Umbilical cord (tissue), 2 donors: Measurements from ENCODE around the gene DENND2C. TPM values are rescaled to one million over a fixed set of nuclear protein-coding genes. Genes with fewer than 3 reads are reported as not detected.

Source experiments
- DNase-seq: peaks from one replicate; pipeline ENCODE4 v3.0.0-alpha.2; 2015; ENCODE audit warnings: low spot score
- total RNA-seq: library from RNA; depleted of rRNA; stranded (reverse); fragments of >200 nt; gene quantifications from one replicate; pipeline ENCODE4 v1.2.3, GENCODE V29; 2014; ENCODE audit warnings: low replicate concordance; ENCODE audit not compliant: insufficient read depth

The DENND2C gene
- total RNA-seq, 1 donor from 2014 or later = 10.8 TPM

DNA sequence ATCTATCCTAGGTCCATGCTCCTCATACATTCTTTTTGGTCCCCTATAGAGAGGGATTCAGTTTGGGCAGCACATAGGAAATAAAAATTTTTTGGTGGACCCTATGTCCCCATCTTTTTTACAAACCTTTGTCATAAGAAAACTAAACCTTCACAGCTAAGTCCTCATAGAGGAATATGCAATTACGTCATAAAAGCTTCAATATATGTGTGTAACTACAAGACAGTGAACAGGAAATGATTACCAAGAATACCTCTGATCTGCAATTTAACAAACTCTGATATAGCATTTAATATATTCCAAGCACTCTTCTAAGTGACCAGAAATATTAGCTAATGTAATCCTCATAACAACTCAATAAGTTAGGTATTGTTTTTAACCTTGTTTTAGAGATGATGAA, 6.3 kb upstream of the DENND2C start:
- no peak for DNase-seq

GRCh38 chr1:114671939-114672275, 2.1 kb upstream of the DENND2C start:
- DNase-seq = no peak

- DNase-seq = peak; percentile 14
These were observed 1.4 kb upstream of the DENND2C start for GRCh38 chr1:114671011-114671938.

- DNase-seq = peak; percentile 95
These were observed 498 bp upstream of the DENND2C start for GRCh38 chr1:114670083-114671010.

GRCh38 chr1:114668784-114669561, 876 bp downstream of the DENND2C start:
- peak; percentile 23 for DNase-seq

DNA sequence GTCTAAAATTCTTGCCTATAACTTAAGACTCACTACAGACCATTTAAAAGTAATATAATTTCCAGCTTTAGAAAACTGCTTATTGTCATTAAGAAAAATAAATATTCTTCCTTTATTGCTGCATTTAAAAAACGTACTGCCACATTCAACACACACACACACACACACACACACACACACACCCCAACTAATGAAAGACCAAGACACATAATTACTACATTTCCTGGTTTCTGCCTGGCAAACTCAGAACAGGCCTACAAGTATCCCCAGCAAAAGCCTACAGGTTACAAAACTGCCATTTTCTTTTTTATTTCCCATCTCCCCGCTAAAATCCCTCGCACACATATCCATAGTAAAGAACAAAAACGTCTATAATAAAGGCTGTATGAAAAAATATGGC, 1.5 kb downstream of the DENND2C start:
- DNase-seq = no peak

- DNase-seq = no peak
These were observed 2.9 kb downstream of the DENND2C start for GRCh38 chr1:114666954-114667353.

- no peak for DNase-seq
These were observed 9.6 kb downstream of the DENND2C start for GRCh38 chr1:114660238-114660637.

DNA sequence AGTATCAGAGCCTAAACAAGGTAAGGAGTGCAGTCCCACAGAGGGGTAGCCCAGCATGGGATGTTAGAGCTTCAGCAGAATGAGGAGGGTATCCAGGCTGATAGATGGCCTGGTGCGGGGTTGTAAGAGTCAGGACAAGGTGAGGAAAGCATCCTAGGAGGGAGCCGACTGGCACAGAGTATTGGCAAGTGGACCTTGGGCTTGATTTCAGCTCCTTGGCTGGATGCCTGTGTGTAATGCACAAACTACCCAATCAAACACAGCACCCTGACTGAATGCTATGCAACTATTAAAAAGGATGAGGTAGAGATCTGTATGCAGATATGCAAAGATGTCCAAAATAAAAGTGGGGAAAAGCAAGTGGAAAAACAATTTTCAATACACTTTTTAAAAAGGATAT, 18.0 kb downstream of the DENND2C start:
- no peak for DNase-seq

DNA sequence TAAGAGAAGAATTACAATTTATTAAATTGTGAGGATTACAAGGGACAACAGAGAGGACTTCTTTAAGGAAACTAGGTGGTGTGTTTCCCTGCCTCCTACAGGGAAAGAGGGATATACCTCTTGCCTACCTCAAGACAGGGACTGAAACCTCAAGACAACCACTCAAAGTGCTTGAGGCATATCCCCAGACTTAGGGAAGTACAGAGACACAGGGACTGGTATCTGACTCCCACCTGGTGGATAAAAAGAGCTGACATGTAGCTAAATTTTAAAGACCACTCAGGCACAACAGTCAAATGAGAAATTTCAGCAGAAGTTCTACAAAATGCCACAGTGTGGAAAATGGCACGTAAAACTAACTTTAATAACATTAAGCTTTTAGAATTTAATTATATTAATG, 21.3 kb downstream of the DENND2C start:
- no peak for DNase-seq

DNA sequence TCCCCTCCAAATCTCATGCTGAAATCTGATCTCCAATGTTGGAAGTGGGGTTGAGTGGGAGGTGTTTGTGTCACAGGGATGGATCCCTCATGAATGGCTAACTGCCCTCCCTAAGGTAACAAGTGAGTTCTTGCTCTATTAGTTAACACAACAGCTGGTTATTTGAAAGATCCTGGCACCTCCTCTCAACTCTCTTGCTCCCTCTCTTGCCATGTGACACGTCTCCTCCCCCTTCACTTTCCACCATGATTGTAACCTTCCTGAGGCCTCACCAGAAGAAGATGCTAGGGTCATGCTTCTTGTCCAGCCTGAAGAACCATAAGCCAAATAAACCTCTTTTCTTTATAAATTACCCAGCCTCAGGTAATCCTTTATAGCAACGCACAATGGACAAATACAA, 28.5 kb downstream of the DENND2C start:
- DNase-seq = no peak

DNA sequence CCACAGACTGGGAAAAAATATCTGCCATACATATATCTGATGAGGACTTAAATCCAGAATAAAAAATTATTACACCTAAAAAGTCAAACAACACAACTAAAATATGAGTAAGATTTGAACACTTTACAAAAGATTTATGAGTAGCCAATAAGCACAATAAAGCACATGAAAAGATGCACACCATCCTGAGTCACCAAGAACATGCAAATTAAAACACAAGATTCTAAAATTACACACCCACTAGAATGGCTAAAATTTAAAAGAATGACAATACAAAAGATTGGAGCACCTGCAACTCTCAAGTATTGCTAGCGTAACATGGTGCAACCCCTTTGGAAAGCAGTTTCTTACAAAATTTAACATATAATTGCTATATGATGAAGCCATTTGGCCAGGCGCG, 30.9 kb downstream of the DENND2C start:
- no peak for DNase-seq

DNA sequence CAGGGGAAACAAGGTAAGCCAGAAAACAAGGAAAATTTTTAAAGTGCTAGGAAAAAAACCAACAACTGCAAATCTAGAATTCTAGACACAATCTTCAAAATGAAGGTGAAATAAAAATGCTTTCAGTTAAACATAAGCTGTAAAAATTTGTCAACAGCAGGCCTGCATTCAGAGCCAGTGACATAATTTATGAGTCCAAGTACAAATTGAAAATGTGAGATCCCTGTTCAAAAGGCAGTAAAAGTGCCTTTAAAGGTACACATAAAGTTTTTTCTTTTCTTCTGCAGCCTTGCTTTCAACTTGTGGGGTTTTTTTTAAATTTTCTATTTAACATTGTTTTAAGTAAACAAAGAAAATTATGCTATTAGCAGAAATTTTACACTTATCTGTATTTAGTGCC, 37.4 kb downstream of the DENND2C start:
- DNase-seq = no peak

GRCh38 chr1:114627107-114627506, 42.7 kb downstream of the DENND2C start:
- DNase-seq = no peak

GRCh38 chr1:114623364-114623763, 46.5 kb downstream of the DENND2C start:
- DNase-seq = no peak

GRCh38 chr1:114620419-114620818, 49.4 kb downstream of the DENND2C start:
- no peak for DNase-seq

DNA sequence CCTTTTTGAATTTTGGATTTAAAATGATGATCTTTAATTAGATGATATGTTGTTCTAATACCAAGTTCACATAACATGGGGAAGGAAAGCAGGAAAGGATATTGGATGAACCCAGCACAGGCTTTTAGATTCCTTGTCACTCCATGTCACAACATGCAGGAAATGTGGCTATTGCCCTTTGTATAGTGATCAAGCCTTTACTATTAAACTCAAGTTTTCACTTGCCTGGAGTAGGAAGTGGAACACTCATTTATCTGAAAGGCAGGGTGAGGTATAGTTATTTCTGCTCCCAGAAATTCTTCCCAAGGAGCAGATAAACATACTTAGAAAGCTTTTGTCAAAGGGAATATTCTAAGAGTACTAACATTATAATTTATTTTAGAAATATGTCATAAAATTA, 51.2 kb downstream of the DENND2C start:
- DNase-seq = no peak

DNA sequence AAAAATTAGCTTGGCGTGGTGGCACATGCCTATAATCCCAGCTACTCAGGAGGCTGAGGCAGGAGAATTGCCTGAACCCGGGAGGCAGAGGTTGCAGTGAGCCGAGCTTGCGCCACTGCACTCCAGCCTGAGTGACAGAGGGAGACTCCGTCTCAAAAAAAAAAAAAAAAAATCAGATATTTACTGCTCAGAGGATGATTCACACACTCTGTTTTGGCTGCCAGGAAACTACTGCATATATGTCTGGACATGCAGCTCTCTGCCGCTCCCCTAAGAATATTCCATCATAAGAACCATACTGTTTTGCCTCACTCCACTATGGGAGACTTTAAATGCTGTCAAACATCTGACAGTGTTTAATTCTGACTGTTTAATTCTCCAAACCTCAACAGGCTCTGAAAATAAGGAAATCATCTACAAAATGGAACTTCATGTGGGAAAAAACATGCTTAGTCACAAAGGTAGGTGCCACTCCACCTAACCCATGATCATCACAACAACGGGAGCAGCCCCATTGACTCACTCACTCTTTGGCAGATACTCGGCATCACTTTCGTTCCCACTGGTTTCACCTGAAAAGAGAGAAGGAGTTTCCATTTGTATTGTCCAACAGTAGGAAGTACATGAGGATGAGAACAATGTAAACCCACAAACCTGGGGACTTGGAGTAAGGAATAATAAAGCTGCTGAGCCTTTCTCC, 59.2 kb downstream of the DENND2C start:
- peak; percentile 48 for DNase-seq

GRCh38 chr1:114609826-114610225, 60.0 kb downstream of the DENND2C start:
- no peak for DNase-seq

DNA sequence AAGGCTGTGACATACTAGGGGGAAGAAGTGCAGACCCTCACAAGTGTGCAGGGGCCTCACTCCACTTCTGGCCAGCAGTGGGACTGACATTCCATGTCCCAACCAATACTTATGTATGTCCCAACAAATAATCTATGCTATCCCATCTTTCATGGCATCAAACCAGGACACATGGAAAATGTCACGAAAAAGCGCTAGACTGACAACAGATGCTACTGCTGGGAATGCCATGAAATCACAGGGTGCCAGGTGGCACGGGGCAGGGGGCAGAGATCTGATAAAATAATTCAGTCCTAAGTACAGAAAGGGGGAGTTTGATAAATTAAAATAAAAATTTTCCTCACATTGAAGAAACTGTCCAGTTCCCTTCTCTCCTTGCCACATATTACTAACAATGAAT, 60.8 kb downstream of the DENND2C start:
- DNase-seq = no peak

DNA sequence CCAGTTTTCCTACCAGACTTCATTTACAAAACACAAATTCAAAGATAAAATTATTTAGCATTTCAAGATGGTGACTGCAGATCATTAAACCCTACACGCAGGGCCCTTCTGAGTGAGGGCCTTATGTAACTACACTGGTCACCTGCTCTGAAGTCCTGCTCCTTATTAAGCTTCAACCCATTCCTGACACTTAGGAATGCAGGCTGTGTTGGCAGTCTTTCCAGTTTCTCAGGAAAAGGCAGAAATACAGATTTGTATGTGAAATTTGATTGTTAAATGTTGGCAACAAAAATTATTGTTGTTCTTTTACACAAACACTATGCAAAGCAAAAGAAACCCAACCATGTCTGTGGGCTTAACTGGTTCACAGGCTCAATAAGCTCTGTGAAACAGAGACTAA, 62.6 kb downstream of the DENND2C start:
- DNase-seq = peak; percentile 21
